Measurements from ENCODE around the gene TPD52L1. TPM values are rescaled to one million over a fixed set of nuclear protein-coding genes. Genes with fewer than 3 reads are reported as not detected.

The TPD52L1 gene
- total and polyA plus RNA-seq, 10 of the 15 experiments (the other 5 are each of a cell fraction or from before 2014, with no cell fraction given): 0.03 to 2.6 (median 0.16) TPM; not detected in 3

- Histone ChIP-seq H3K4me3 (no peak overlapping the region), H2AFZ (ENCODE audit: control insufficient read depth, low read depth, low read length) (no peak overlapping the region), H3K79me2 (ENCODE audit: control insufficient read depth, insufficient read depth, low read length) (no peaks in the 10 kb centered on the region), H3K9ac (ENCODE audit: control insufficient read depth, insufficient read depth, low read length) (no peak overlapping the region), H4K20me1 (ENCODE audit: control insufficient read depth, insufficient read depth) (no peaks in the 10 kb centered on the region), H3K4me2 (ENCODE audit: control insufficient read depth, insufficient read depth) (no peak overlapping the region), H3K27ac (ENCODE audit: control insufficient read depth, insufficient read depth) (no peak overlapping the region), H3K4me1 (ENCODE audit: control insufficient read depth, insufficient read depth, low read length) (no peaks in the 10 kb centered on the region), H3K27me3 (replicated peaks in 1 of 2; ENCODE audit: control insufficient read depth in 2 of 2, insufficient read depth in 2 of 2, low read length in 1 of 2) (no peaks in the 10 kb centered on the region), H3K9me3 (replicated peaks; ENCODE audit: control insufficient read depth, insufficient read depth, low read length) (no peaks in the 10 kb centered on the region), H3K36me3 (ENCODE audit: control insufficient read depth in 2 of 2, insufficient read depth in 2 of 2, low read length in 1 of 2) (peaks cover 4 to 11% of the 10 kb centered on the region in 2 experiments; a peak in 3 of 4 replicates)
- FAIRE-seq (no peak), DNase-seq (ENCODE audit: low read depth, low spot score) (no peak), ATAC-seq (no peak)
- TF ChIP-seq ZSCAN29 (IDR thresholded peaks at IDR 0.05) (no peak), SMAD5 (IDR thresholded peaks at IDR 0.05; ENCODE audit: low read depth) (no peak), BMI1 (IDR thresholded peaks at IDR 0.05; ENCODE audit: borderline replicate concordance) (no peak), TARDBP (IDR thresholded peaks at IDR 0.05; ENCODE audit: borderline replicate concordance) (no peak), BCLAF1 (IDR thresholded peaks at IDR 0.05) (no peak), STAT1 (conservative IDR thresholded peaks at IDR 0.05) (no peak), NBN (IDR thresholded peaks at IDR 0.05) (no peak), ZNF207 (IDR thresholded peaks at IDR 0.05; ENCODE audit: borderline replicate concordance) (no peak), BCL11A (IDR thresholded peaks at IDR 0.05; ENCODE audit: low read depth, low read length) (no peak), CBFB (IDR thresholded peaks at IDR 0.05; ENCODE audit: low read depth) (no peak), RFX5 (IDR thresholded peaks at IDR 0.05; ENCODE audit: low read depth, low read length) (no peak), MEF2A (IDR thresholded peaks at IDR 0.05; ENCODE audit: insufficient read depth, low read depth, low read length) (no peak)
- no TSS peak for BruUV-seq (replicated peaks)
- WGBS (ENCODE audit: insufficient coverage, insufficient replicate concordance, low lambda C conversion rate, missing lambda C conversion rate): 91% methylated on average over 7 of the region's 7 CpGs
- in situ Hi-C loops (cut with MboI): no loop called here
- RAD21 ChIA-PET (ENCODE audit: unreplicated experiment): no interaction called here
- POLR2A ChIA-PET: no interaction called here
- CTCF ChIA-PET: interaction anchor here (1.2 kb wide), 1 partner anchor 44 kb away, joined by 4 read pairs; no protein-coding TSS in a partner anchor
- SMC1A ChIA-PET (ENCODE audit: uncharacterized antibody, unreplicated experiment): no interaction called here
- intact Hi-C loops (cut with micrococcal nuclease; ENCODE audit: unreplicated experiment): no loop called here
These were observed 115.9 kb downstream of the TPD52L1 start for GRCh38 chr6:125269328-125269985.

All from GM12878 (cell line).